HepG2 (cell line): ENCODE data around the gene TNS1. TPM values are rescaled to one million over a fixed set of nuclear protein-coding genes. Genes with fewer than 3 reads are reported as not detected.

Experiments
- CREB1 ChIP-seq, 2 experiments: fragments of 450-650 bp in 1 of 2; IDR thresholded peaks; 2 replicates each; pipeline ENCODE4 v1.6.1; 2016 to 2017; ENCODE audit warnings: control low read depth in 1 of 2, mild to moderate bottlenecking in 1 of 2, missing compliant biosample characterization in 1 of 2, missing genetic modification characterization in 1 of 2
- FOSL2 ChIP-seq: sonication (generic); formaldehyde crosslinking; IDR thresholded peaks from 2 replicates; pipeline ENCODE4 v1.4.0; 2020; ENCODE audit warnings: missing genetic modification reagents
- JUN ChIP-seq: sonication (generic); formaldehyde crosslinking; IDR thresholded peaks from 2 replicates; pipeline ENCODE4 v1.4.0; 2020; ENCODE audit warnings: mild to moderate bottlenecking, missing genetic modification reagents
- MAFG ChIP-seq: sonication (generic); formaldehyde crosslinking; IDR thresholded peaks from 2 replicates; pipeline ENCODE4 v1.5.1; 2020; ENCODE audit warnings: mild to moderate bottlenecking, missing genetic modification reagents
- MED1 ChIP-seq: sonication (generic); formaldehyde crosslinking; IDR thresholded peaks from 2 replicates; pipeline ENCODE4 v1.4.0; 2020; ENCODE audit warnings: missing genetic modification reagents
- MEF2D ChIP-seq: sonication (generic); formaldehyde crosslinking; IDR thresholded peaks from 2 replicates; pipeline ENCODE4 v1.5.1; 2020; ENCODE audit warnings: mild to moderate bottlenecking, missing genetic modification reagents
- RFXAP ChIP-seq: sonication (generic); formaldehyde crosslinking; IDR thresholded peaks from 2 replicates; pipeline ENCODE4 v1.4.0; 2020; ENCODE audit warnings: missing genetic modification reagents, borderline replicate concordance
- SALL1 ChIP-seq: sonication (generic); formaldehyde crosslinking; IDR thresholded peaks from 2 replicates; pipeline ENCODE4 v1.8.0; 2022; ENCODE audit warnings: mild to moderate bottlenecking, missing genetic modification reagents
- SP4 ChIP-seq: sonication (generic); formaldehyde crosslinking; IDR thresholded peaks from 2 replicates; pipeline ENCODE4 v1.8.1; 2023; ENCODE audit warnings: mild to moderate bottlenecking, missing genetic modification reagents
- ZBTB20 ChIP-seq: sonication (generic); formaldehyde crosslinking; IDR thresholded peaks from 2 replicates; pipeline ENCODE4 v1.8.1; 2023; ENCODE audit warnings: missing genetic modification reagents, low read depth, mild to moderate bottlenecking, borderline replicate concordance
- ZNF446 ChIP-seq: sonication (generic); formaldehyde crosslinking; IDR thresholded peaks from 2 replicates; pipeline ENCODE4 v1.5.0; 2020; ENCODE audit warnings: mild to moderate bottlenecking, missing genetic modification reagents
- ZNF552 ChIP-seq: sonication (generic); formaldehyde crosslinking; IDR thresholded peaks from 2 replicates; pipeline ENCODE4 v1.9.0; 2022; ENCODE audit warnings: missing genetic modification reagents, mild to moderate bottlenecking, borderline replicate concordance
- ZNF598 ChIP-seq: sonication (generic); formaldehyde crosslinking; IDR thresholded peaks from 2 replicates; pipeline ENCODE4 v1.5.1; 2020; ENCODE audit warnings: mild to moderate bottlenecking, missing genetic modification reagents, borderline replicate concordance
- ZNF619 ChIP-seq: sonication (generic); formaldehyde crosslinking; IDR thresholded peaks from 2 replicates; pipeline ENCODE4 v1.4.0; 2020; ENCODE audit warnings: mild to moderate bottlenecking, missing genetic modification reagents
- ZNF687 ChIP-seq: sonication (generic); formaldehyde crosslinking; IDR thresholded peaks from 2 replicates; pipeline ENCODE4 v1.5.1; 2020; ENCODE audit warnings: mild to moderate bottlenecking, missing genetic modification reagents, moderate library complexity
- ZSCAN21 ChIP-seq: sonication (generic); formaldehyde crosslinking; IDR thresholded peaks from 2 replicates; pipeline ENCODE4 v1.8.0; 2022; ENCODE audit warnings: mild to moderate bottlenecking, missing genetic modification reagents, moderate library complexity, borderline replicate concordance
- polyA plus RNA-seq, 8 experiments: library from polyadenylated mRNA; depleted of rRNA in 3 of 8; stranded (reverse) in 7 of 8; unstranded in 1 of 8; fragments of >200 nt; fragmentation: Illumina TruSeq in 4 of 8; extraction: Trizol in 4 of 8; gene quantifications; 2 replicates each; pipeline versions ENCODE4 v1.2.1 to v1.2.3, GENCODE V29; 2011 to 2016; ENCODE audit warnings: low read depth in 4 of 8, missing spikeins in 1 of 8, mixed read lengths in 1 of 8; ENCODE audit not compliant: insufficient read depth in 1 of 8
- total RNA-seq, 5 experiments: library from RNA; depleted of rRNA; stranded (reverse); fragments of >200 nt; fragmentation: Illumina TruSeq; extraction: Trizol; gene quantifications; 2 replicates each; pipeline ENCODE4 v1.2.3, GENCODE V29; 2016; ENCODE audit warnings: low read depth in 1 of 5
- TF ChIP-seq, protein P1 (sequence below): IDR thresholded peaks from 2 replicates; pipeline ENCODE4 v1.6.1; 2016
- TF ChIP-seq, protein P2 (sequence below): sonication (generic); formaldehyde crosslinking; IDR thresholded peaks from 2 replicates; pipeline ENCODE4 v1.5.1; 2020; ENCODE audit warnings: mild to moderate bottlenecking, missing genetic modification reagents, borderline replicate concordance

Gene TNS1
- total and polyA plus RNA-seq, 2 of the 13 experiments (the other 11 are each of a cell fraction or from before 2014, with no cell fraction given) = 1.9 to 118 TPM

DNA sequence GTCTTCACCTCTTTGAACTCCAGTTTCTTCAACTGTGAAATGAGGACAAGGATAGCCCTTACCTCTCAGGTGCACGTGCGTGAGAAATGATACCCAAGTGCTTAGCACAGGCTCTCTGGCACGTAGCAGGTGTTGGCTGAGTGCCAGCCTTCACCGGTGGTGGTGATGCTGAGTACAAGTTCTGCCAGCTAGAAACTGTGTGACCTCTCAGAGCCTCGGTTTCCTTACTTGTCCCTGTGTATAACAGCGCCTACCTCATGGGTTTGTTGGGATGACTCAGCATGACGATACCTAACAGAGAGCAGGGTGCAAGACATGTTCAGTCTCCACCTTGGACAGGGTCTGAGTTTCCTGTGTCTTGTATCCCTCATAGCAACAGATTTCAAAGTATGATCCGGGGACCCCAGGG, 205.1 kb downstream of the TNS1 start (continued):
- TF ChIP-seq ZSCAN21 (CRISPR knock-in tag) (no peak), ZNF446 (CRISPR knock-in tag) (0 out of 2 replicates have a peak, but pooled peaks have one; percentile 40), FOSL2 (CRISPR knock-in tag) (peak; percentile 27; the same call in 1 of the 2 replicates), MED1 (CRISPR knock-in tag) (peak; percentile 69), ZBTB20 (CRISPR knock-in tag) (0 out of 2 replicates have a peak, but pooled peaks have one; percentile 16), JUN (no peak), ZNF619 (CRISPR knock-in tag) (peak; percentile 73; the same call in 1 of the 2 replicates), ZNF598 (no peak), MAFG (CRISPR knock-in tag) (peak; percentile 75), ZNF687 (peak; percentile 47), SALL1 (CRISPR knock-in tag) (peak; percentile 49; the same call in 1 of the 2 replicates), MEF2D (0 out of 2 replicates have a peak, but pooled peaks have one; percentile 22), RFXAP (CRISPR knock-in tag) (no peak), CREB1 (IDR thresholded peaks at IDR 0.05) (0 out of 2 replicates have a peak, but pooled peaks have one; percentile 12), CREB1 (CRISPR knock-in tag; IDR thresholded peaks at IDR 0.05) (no peak), SP4 (CRISPR knock-in tag) (peak; percentile 30; the same call in 1 of the 2 replicates), ZNF552 (CRISPR knock-in tag) (no peak)
- TF ChIP-seq, protein P1, sequence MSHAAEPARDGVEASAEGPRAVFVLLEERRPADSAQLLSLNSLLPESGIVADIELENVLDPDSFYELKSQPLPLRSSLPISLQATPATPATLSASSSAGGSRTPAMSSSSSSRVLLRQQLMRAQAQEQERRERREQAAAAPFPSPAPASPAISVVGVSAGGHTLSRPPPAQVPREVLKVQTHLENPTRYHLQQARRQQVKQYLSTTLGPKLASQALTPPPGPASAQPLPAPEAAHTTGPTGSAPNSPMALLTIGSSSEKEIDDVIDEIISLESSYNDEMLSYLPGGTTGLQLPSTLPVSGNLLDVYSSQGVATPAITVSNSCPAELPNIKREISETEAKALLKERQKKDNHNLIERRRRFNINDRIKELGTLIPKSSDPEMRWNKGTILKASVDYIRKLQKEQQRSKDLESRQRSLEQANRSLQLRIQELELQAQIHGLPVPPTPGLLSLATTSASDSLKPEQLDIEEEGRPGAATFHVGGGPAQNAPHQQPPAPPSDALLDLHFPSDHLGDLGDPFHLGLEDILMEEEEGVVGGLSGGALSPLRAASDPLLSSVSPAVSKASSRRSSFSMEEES = no peak
- TF ChIP-seq, protein P2, sequence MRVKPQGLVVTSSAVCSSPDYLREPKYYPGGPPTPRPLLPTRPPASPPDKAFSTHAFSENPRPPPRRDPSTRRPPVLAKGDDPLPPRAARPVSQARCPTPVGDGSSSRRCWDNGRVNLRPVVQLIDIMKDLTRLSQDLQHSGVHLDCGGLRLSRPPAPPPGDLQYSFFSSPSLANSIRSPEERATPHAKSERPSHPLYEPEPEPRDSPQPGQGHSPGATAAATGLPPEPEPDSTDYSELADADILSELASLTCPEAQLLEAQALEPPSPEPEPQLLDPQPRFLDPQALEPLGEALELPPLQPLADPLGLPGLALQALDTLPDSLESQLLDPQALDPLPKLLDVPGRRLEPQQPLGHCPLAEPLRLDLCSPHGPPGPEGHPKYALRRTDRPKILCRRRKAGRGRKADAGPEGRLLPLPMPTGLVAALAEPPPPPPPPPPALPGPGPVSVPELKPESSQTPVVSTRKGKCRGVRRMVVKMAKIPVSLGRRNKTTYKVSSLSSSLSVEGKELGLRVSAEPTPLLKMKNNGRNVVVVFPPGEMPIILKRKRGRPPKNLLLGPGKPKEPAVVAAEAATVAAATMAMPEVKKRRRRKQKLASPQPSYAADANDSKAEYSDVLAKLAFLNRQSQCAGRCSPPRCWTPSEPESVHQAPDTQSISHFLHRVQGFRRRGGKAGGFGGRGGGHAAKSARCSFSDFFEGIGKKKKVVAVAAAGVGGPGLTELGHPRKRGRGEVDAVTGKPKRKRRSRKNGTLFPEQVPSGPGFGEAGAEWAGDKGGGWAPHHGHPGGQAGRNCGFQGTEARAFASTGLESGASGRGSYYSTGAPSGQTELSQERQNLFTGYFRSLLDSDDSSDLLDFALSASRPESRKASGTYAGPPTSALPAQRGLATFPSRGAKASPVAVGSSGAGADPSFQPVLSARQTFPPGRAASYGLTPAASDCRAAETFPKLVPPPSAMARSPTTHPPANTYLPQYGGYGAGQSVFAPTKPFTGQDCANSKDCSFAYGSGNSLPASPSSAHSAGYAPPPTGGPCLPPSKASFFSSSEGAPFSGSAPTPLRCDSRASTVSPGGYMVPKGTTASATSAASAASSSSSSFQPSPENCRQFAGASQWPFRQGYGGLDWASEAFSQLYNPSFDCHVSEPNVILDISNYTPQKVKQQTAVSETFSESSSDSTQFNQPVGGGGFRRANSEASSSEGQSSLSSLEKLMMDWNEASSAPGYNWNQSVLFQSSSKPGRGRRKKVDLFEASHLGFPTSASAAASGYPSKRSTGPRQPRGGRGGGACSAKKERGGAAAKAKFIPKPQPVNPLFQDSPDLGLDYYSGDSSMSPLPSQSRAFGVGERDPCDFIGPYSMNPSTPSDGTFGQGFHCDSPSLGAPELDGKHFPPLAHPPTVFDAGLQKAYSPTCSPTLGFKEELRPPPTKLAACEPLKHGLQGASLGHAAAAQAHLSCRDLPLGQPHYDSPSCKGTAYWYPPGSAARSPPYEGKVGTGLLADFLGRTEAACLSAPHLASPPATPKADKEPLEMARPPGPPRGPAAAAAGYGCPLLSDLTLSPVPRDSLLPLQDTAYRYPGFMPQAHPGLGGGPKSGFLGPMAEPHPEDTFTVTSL = 0 out of 2 replicates have a peak, but pooled peaks have one; percentile 17
